NB4 (cell line): ENCODE data around the gene RPS6KA5.

Experiments
- MAX ChIP-seq: IDR thresholded peaks from 2 replicates; pipeline ENCODE4 v1.6.1; 2011; ENCODE audit warnings: low read depth, low read length
- POLR2A ChIP-seq: IDR thresholded peaks from 2 replicates; pipeline ENCODE4 v1.6.1; 2011; ENCODE audit warnings: mild to moderate bottlenecking; ENCODE audit not compliant: insufficient read length; ENCODE audit errors: extremely low read depth

DNA sequence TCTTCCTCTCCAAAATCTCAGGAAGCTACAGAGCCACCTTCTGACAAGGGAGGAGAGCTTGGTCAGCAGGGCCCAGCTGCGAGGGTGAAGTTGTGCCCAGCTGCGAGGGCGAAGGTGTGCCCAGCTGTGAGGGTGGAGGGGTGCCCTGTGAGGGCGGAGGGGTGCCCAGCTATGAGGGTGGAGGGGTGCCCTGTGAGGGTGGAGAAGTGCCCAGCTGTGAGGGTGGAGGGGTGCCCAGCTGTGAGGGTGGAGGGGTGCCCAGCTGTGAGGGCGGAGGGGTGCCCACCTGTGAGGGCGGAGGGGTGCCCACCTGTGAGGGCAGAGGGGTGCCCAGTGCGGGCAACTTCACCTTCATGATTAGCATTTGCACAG is 223.8 kb downstream of the RPS6KA5 start:
- TF ChIP-seq MAX = no peak
- TF ChIP-seq POLR2A = no peak
